ENCODE measurements around the gene OSR1.
"Not testable (repeated sequence)": the region's sequence is repeated elsewhere in the genome, so short reads cannot be mapped to it uniquely, and the experiment has no call there.

OSR1 gene

GRCh38 chr2:19330436-19330835 lies 28.0 kb downstream of the OSR1 start:
- no peak for DNase-seq

GRCh38 chr2:19329445-19329844 lies 29.0 kb downstream of the OSR1 start:
- no peak for DNase-seq

- DNase-seq, result no peak
These were observed 30.9 kb downstream of the OSR1 start for GRCh38 chr2:19327496-19327895.

GRCh38 chr2:19321946-19322345 lies 36.5 kb downstream of the OSR1 start:
- no peak for DNase-seq

DNA sequence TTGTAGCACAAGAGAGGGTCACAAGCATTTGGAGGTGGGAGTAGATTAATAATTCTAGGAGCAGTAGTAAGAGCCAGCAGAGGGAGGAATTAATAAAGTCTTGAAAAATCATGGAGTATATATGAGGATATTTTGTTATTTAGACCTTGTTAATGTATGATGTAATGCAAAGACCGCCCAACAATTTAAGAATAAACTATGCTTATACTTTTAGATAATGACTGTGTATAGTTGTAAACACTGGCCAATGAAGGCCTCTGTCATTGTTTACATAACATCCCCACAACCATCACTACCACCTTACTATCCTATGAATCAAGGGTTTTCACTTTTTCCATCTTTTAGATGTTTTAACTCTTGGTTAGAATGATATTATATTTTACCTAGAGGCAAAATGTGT lies 37.6 kb downstream of the OSR1 start:
- DNase-seq, result no peak

GRCh38 chr2:19319698-19320097 lies 38.7 kb downstream of the OSR1 start:
- no peak for DNase-seq

- DNase-seq, result no peak
These were observed 39.4 kb downstream of the OSR1 start for GRCh38 chr2:19319064-19319463.

DNA sequence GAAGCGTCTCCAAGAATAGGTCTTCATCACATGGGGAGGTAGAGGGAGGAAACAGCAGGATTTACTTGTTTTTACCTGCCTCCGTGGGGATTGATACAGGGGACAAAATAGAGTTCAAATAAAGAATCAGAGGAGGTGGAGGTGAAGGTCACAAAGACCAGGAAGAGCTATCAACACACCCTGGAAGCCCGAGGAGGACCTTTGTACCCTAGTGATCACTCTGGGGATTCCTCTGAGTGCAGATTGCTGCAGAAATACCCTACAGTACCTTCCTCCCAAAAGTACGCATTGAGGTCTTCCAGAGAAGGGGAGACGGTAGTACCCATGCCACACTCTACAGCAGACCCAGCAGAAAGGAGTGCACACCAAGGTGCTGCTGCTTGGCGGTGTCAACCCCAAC lies 44.9 kb downstream of the OSR1 start:
- no peak for DNase-seq

GRCh38 chr2:19312949-19313348 lies 45.5 kb downstream of the OSR1 start:
- DNase-seq, result no peak

- not testable (repeated sequence) for DNase-seq
These were observed 52.4 kb downstream of the OSR1 start for GRCh38 chr2:19306065-19306464.

DNA sequence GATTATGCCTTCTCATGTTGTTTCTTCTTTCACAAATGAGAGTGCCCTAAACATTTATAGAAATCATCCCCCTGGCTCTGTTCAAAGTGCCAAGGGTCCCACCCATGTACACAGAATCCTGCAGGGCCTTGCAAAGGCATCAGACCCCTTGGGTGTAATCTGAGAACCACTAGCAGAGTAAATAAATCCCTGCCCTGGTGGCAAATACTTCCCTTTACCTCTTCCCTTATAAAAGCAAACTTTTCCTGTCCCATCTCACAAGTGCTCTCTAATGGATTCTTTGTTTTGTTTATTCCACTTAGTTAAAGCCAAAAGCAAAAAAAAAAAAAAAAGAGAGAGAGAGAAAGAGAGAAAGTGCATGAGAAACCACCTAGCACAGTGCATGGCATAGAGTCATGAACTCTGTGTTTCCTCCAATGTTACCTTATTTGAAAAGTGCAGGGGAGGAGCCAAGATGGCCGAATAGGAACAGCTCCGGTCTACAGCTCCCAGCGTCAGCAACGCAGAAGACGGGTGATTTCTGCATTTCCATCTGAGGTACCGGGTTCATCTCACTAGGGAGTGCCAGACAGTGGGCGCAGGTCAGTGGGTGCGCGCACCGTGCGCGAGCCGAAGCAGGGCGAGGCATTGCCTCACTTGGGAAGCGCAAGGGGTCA lies 52.9 kb downstream of the OSR1 start:
- DNase-seq, result peak in 1 of 2 experiments; percentile 23

- DNase-seq, result no peak
These were observed 56.7 kb downstream of the OSR1 start for GRCh38 chr2:19301706-19302105.
